Naive thymus-derived CD4-positive, alpha-beta T cell (primary cell): ENCODE data around the gene ADO. TPM values are rescaled to one million over a fixed set of nuclear protein-coding genes. Genes with fewer than 3 reads are reported as not detected.

ENCODE experiments used
- polyA plus RNA-seq, 2 donors: library from polyadenylated mRNA; unstranded; fragments of 300-500 nt; fragmentation: Illumina TruSeq; gene quantifications; one replicate each; pipeline ENCODE4 v1.2.3, GENCODE V29; 2021
- total RNA-seq, 6 experiments: library from RNA in 5 of 6; stranded (reverse) in 5 of 6; gene quantifications; 1 replicate in 5 of 6; 2 replicates in 1 of 6; pipeline ENCODE4 v1.2.3 and lab custom pipeline; 2021 to 2026

Gene ADO
- total and polyA plus RNA-seq, 7 experiments from 2014 or later: 2.0 to 21.3 (median 12.4) TPM

Other genes starting within 250 kb of the ADO start
- 10 to 100 TPM in 2 of 5 experiments, 1 to 10 TPM in 1, under 1 TPM in 2; 0.46 to 14.2 (median 2.7) TPM for gene EGR2, start 11.6 kb downstream of the ADO start, total RNA-seq
- gene EGR2, start 11.6 kb downstream of the ADO start, polyA plus RNA-seq: under 1 TPM in 1 of 2 donors, not detected in 1; 0.15 TPM